HepG2 (cell line): Measurements from ENCODE around the gene FRMD3. TPM values are rescaled to one million over a fixed set of nuclear protein-coding genes. Genes with fewer than 3 reads are reported as not detected.

ENCODE experiments used
- ATAC-seq: fragments of 200-7000 bp; cut with Tn5 transposase; 3 replicates; pipeline ENCODE4 v1.9.1; 2020; ENCODE audit warnings: mild to moderate bottlenecking, moderate library complexity
- BruUV-seq: library from RNA; stranded (reverse); fragments of 400-500 nt; replicated peaks from 2 replicates; lab custom pipeline; 2021; lab: Mats Ljungman, UMichigan
- CTCF ChIA-PET: fragments of 300-600 bp; formaldehyde crosslinking; extraction: SDS; loops from one replicate; lab custom pipeline; 2021; ENCODE audit warnings: low total read pairs, inconsistent platforms, low intra/inter-chr PET ratio; lab: Yijun Ruan, JAX
- POLR2A ChIA-PET: fragments of 350-600 bp; sonication (Branson Sonifier 250); formaldehyde crosslinking; loops from one replicate; lab custom pipeline; 2020; ENCODE audit warnings: antibody characterized with exemption, inconsistent platforms; lab: Yijun Ruan, JAX
- DNase-seq: peaks from one replicate; pipeline ENCODE4 v3.0.0-alpha.2; 2015; ENCODE audit warnings: low spot score
- FAIRE-seq: peaks from 3 replicates; lab custom pipeline; 2011; peaks lifted over from hg19 to GRCh38; lab: Jason Lieb, UNC
- H2AFZ ChIP-seq: one replicate; pipeline ENCODE4 v1.6.1; 2011; ENCODE audit warnings: low read length, inconsistent platforms
- H3K27ac ChIP-seq: fragments of 300-600 bp; 3 replicates; pipeline ENCODE4 v1.8.0; 2011; ENCODE audit warnings: mixed run types, mild to moderate bottlenecking, mixed read lengths, low read length, inconsistent platforms; ENCODE audit not compliant: insufficient read depth; ENCODE audit errors: extremely low read length
- H3K27me3 ChIP-seq, 2 experiments: fragments of 200-600 bp in 1 of 2; 2 replicates in 1 of 2; 3 replicates in 1 of 2; pipeline versions ENCODE4 v1.6.0 to v1.8.0; 2011; ENCODE audit warnings: low read length in 2 of 2, mild to moderate bottlenecking in 2 of 2, moderate library complexity in 2 of 2, inconsistent platforms in 1 of 2; ENCODE audit not compliant: insufficient read depth in 2 of 2, control insufficient read depth in 1 of 2
- H3K36me3 ChIP-seq, 2 experiments: fragments of 200-600 bp in 1 of 2; replicated peaks in 1 of 2; 2 replicates in 1 of 2; 3 replicates in 1 of 2; pipeline versions ENCODE4 v1.5.1 to v1.8.0; 2011; ENCODE audit warnings: low read length in 2 of 2, inconsistent platforms in 1 of 2; ENCODE audit not compliant: insufficient read depth in 2 of 2, control insufficient read depth in 1 of 2
- H3K4me1 ChIP-seq: 2 replicates; pipeline ENCODE4 v1.5.1; 2012; ENCODE audit warnings: low read length, inconsistent platforms; ENCODE audit not compliant: insufficient read depth
- H3K4me2 ChIP-seq: 2 replicates; pipeline ENCODE4 v1.6.0; 2011; ENCODE audit warnings: low read depth, low read length, inconsistent platforms
- H3K4me3 ChIP-seq, 3 experiments: fragments of 200-600 bp in 1 of 3; sonication (generic), shearing (Covaris generic) in 1 of 3; replicated peaks in 1 of 3; 2 replicates each; pipeline ENCODE4 v1.5.1; 2011 to 2016; ENCODE audit warnings: low read length in 3 of 3, inconsistent platforms in 2 of 3, low read depth in 2 of 3, mild to moderate bottlenecking in 2 of 3, control low read depth in 1 of 3, mixed read lengths in 1 of 3; ENCODE audit not compliant: insufficient read depth in 1 of 3
- H3K79me2 ChIP-seq: one replicate; pipeline ENCODE4 v1.6.1; 2011; ENCODE audit warnings: low read length, inconsistent platforms; ENCODE audit not compliant: insufficient read depth
- H3K9ac ChIP-seq: 2 replicates; pipeline ENCODE4 v1.6.0; 2011; ENCODE audit warnings: mild to moderate bottlenecking, low read depth, low read length, inconsistent platforms; ENCODE audit not compliant: insufficient read depth
- H3K9me3 ChIP-seq: 2 replicates; pipeline ENCODE4 v1.5.1; 2012; ENCODE audit warnings: mild to moderate bottlenecking, low read length
- H4K20me1 ChIP-seq: 2 replicates; pipeline ENCODE4 v1.6.0; 2011; ENCODE audit warnings: inconsistent platforms, mild to moderate bottlenecking, low read length, moderate library complexity; ENCODE audit not compliant: insufficient read depth
- HNRNPUL1 ChIP-seq: fragments of 200-400 bp; formaldehyde crosslinking; IDR thresholded peaks from 2 replicates; pipeline ENCODE4 v1.6.1; 2017; ENCODE audit warnings: low read depth, mild to moderate bottlenecking, low read length, moderate library complexity
- HOXA3 ChIP-seq: sonication (generic); formaldehyde crosslinking; IDR thresholded peaks from 2 replicates; pipeline ENCODE4 v1.5.0; 2020; ENCODE audit warnings: missing genetic modification reagents
- IRX3 ChIP-seq: sonication (generic); formaldehyde crosslinking; IDR thresholded peaks from 2 replicates; pipeline ENCODE4 v1.8.1; 2023; ENCODE audit warnings: mild to moderate bottlenecking, low read depth, missing genetic modification reagents, borderline replicate concordance
- KLF6 ChIP-seq: IDR thresholded peaks from 2 replicates; pipeline ENCODE4 v1.8.0; 2016; ENCODE audit warnings: missing biosample characterization, missing genetic modification reagents
- NR2F1 ChIP-seq, 2 experiments: fragments of 450-650 bp in 1 of 2; formaldehyde crosslinking in 1 of 2; IDR thresholded peaks; 2 replicates each; pipeline versions ENCODE4 v1.5.0 to v1.6.1; 2016 to 2020; ENCODE audit warnings: mild to moderate bottlenecking in 1 of 2, missing compliant biosample characterization in 1 of 2, missing genetic modification reagents in 1 of 2, moderate library complexity in 1 of 2
- POGZ ChIP-seq: sonication (generic); formaldehyde crosslinking; IDR thresholded peaks from 2 replicates; pipeline ENCODE4 v1.4.0; 2020; ENCODE audit warnings: mild to moderate bottlenecking, missing genetic modification reagents
- TBX2 ChIP-seq: sonication (generic); formaldehyde crosslinking; IDR thresholded peaks from 2 replicates; pipeline ENCODE4 v1.5.0; 2020; ENCODE audit warnings: missing genetic modification reagents, mild to moderate bottlenecking, borderline replicate concordance
- ZNF17 ChIP-seq: sonication (generic); formaldehyde crosslinking; IDR thresholded peaks from 2 replicates; pipeline ENCODE4 v1.5.0; 2020; ENCODE audit warnings: mild to moderate bottlenecking, missing genetic modification reagents
- ZNF251 ChIP-seq: sonication (generic); formaldehyde crosslinking; IDR thresholded peaks from 2 replicates; pipeline ENCODE4 v1.9.0; 2021; ENCODE audit warnings: mild to moderate bottlenecking, missing genetic modification reagents
- ZNF282 ChIP-seq: fragments of 450-650 bp; IDR thresholded peaks from 2 replicates; pipeline ENCODE4 v1.6.1; 2018; ENCODE audit not compliant: partially characterized antibody
- ZNF431 ChIP-seq: sonication (generic); formaldehyde crosslinking; IDR thresholded peaks from 2 replicates; pipeline ENCODE4 v1.9.0; 2022; ENCODE audit warnings: missing genetic modification reagents, low read depth, mild to moderate bottlenecking, borderline replicate concordance
- ZNF547 ChIP-seq: sonication (generic); formaldehyde crosslinking; IDR thresholded peaks from 2 replicates; pipeline ENCODE4 v1.5.1; 2020; ENCODE audit warnings: mild to moderate bottlenecking, missing genetic modification reagents
- ZNF577 ChIP-seq: sonication (generic); formaldehyde crosslinking; IDR thresholded peaks from 2 replicates; pipeline ENCODE4 v1.4.0; 2020; ENCODE audit warnings: mild to moderate bottlenecking, low read depth, missing genetic modification reagents, borderline replicate concordance
- ZNF644 ChIP-seq: IDR thresholded peaks from 2 replicates; pipeline ENCODE4 v1.6.1; 2016; ENCODE audit warnings: low read depth
- ZNF652 ChIP-seq: IDR thresholded peaks from 2 replicates; pipeline ENCODE4 v1.6.1; 2016; ENCODE audit warnings: low read depth, borderline replicate concordance
- ZNF850 ChIP-seq: sonication (generic); formaldehyde crosslinking; conservative IDR thresholded peaks from 2 replicates; pipeline ENCODE4 v1.9.0; 2021; ENCODE audit warnings: mild to moderate bottlenecking, missing genetic modification reagents
- ZSCAN20 ChIP-seq: sonication (generic); formaldehyde crosslinking; IDR thresholded peaks from 2 replicates; pipeline ENCODE4 v1.4.0; 2020; ENCODE audit warnings: missing genetic modification reagents, mild to moderate bottlenecking, borderline replicate concordance
- WGBS: methylation state at CpG from one replicate; pipeline ENCODE4 v1.1.6; 2017; ENCODE audit warnings: low lambda C conversion rate; 5-methylcytosine and 5-hydroxymethylcytosine counted together
- in situ Hi-C: cut with HindIII; loops from 2 replicates; pipeline ENCODE4 v1.10.0; 2017; ENCODE audit warnings: low pct_unique_long_range_greater_than_20kb; ENCODE audit not compliant: extremely low pct_ligation_motif_present
- intact Hi-C: fragments of 100-400 bp; cut with micrococcal nuclease; formaldehyde crosslinking; loops from one replicate; pipeline ENCODE4 v1.10.0; 2022; ENCODE audit not compliant: unreplicated experiment
- polyA plus RNA-seq, 8 experiments: library from polyadenylated mRNA; depleted of rRNA in 3 of 8; stranded (reverse) in 7 of 8; unstranded in 1 of 8; fragments of >200 nt; fragmentation: Illumina TruSeq in 4 of 8; extraction: Trizol in 4 of 8; gene quantifications; 2 replicates each; pipeline versions ENCODE4 v1.2.1 to v1.2.3, GENCODE V29; 2011 to 2016; ENCODE audit warnings: low read depth in 4 of 8, missing spikeins in 1 of 8, mixed read lengths in 1 of 8; ENCODE audit not compliant: insufficient read depth in 1 of 8
- total RNA-seq, 5 experiments: library from RNA; depleted of rRNA; stranded (reverse); fragments of >200 nt; fragmentation: Illumina TruSeq; extraction: Trizol; gene quantifications; 2 replicates each; pipeline ENCODE4 v1.2.3, GENCODE V29; 2016; ENCODE audit warnings: low read depth in 1 of 5
- TF ChIP-seq, protein P1 (sequence below): sonication (generic); formaldehyde crosslinking; conservative IDR thresholded peaks from 2 replicates; pipeline ENCODE4 v1.4.0; 2020; ENCODE audit warnings: missing genetic modification reagents
- TF ChIP-seq, protein P2 (sequence below): sonication (generic); formaldehyde crosslinking; IDR thresholded peaks from 2 replicates; pipeline ENCODE4 v1.5.0; 2020; ENCODE audit warnings: missing genetic modification reagents

Gene FRMD3
- total and polyA plus RNA-seq, 2 of the 13 experiments (the other 11 are each of a cell fraction or from before 2014, with no cell fraction given) = 3.2 to 7.7 TPM

DNA sequence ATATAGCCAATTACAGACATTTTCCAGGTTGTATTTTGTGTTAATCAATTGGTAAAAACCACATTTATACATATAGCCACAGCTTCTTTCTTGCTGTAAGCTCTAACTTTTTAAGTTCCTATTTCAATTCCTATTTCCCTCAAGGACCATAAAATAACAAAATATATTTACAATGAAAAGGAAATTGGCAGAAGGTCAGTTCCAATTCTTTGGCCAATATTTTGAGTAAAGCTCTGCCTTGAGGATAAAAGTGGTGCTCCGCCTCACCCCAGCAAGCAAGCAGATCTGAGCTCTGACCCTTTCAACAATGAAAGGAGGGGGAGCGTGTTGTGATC lies 271.9 kb downstream of the FRMD3 start:
- Histone ChIP-seq H3K9me3 (no peaks in the 10 kb centered on the region), H3K79me2 (no peaks in the 10 kb centered on the region), H3K4me2 (peak overlapping the region; percentile 47), H3K36me3 (0 out of 5 replicates have a peak, but pooled peaks cover 0 to 5% of the 10 kb centered on the region in 2 experiments), H2AFZ (no peak overlapping the region), H3K27me3 (no peaks in the 10 kb centered on the region), H3K4me3 (no peak overlapping the region), H3K27ac (peak overlapping the region; percentile 40), H4K20me1 (no peaks in the 10 kb centered on the region), H3K9ac (no peak overlapping the region), H3K4me1 (peaks cover 28% of the 10 kb centered on the region)
- 38% methylated on average over 2 of the region's 2 CpGs for WGBS
- in situ Hi-C loops = no loop called here
- ATAC-seq = no peak
- DNase-seq = no peak
- POLR2A ChIA-PET = no interaction called here
- no peak for FAIRE-seq
- CTCF ChIA-PET = no interaction called here
- intact Hi-C loops = no loop called here
- no TSS peak for BruUV-seq
- TF ChIP-seq TBX2 (no peak), ZNF282 (no peak), ZNF17 (CRISPR knock-in tag) (no peak), ZNF251 (no peak), ZNF644 (CRISPR knock-in tag) (no peak), POGZ (CRISPR knock-in tag) (no peak), ZNF850 (CRISPR knock-in tag) (no peak), ZNF577 (no peak), NR2F1 (CRISPR knock-in tag; IDR thresholded peaks at IDR 0.05) (no peak), HNRNPUL1 (no peak), HOXA3 (no peak), ZNF547 (CRISPR knock-in tag) (no peak)
- TF ChIP-seq, all 625 proteins: peak for 0

DNA sequence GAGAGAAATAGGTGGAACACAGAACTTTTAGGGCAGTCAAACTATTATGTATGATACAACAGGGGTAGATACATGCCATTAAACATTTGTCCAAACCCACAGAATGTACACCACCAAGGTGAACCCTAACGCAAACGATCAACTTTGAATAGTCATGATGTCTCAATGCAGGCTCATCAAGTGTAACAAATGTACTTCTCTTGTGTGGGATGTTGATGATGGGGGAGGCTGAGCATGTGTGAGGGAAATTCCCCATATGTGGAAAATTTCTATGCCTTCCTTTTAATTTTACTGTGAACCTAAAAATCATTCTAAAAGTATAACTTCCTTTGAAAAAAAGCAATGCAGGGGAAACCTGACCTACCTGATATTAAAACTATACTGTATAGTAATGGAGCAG lies 273.9 kb downstream of the FRMD3 start:
- DNase-seq (no peak), ATAC-seq (no peak), FAIRE-seq (no peak)
- no peaks in the 10 kb centered on the region for H3K79me2 ChIP-seq
- no peaks in the 10 kb centered on the region for H3K27me3 ChIP-seq
- intact Hi-C loops = no loop called here
- no peak overlapping the region for H3K9ac ChIP-seq
- H3K4me2 ChIP-seq = no peak overlapping the region
- no peak overlapping the region for H2AFZ ChIP-seq
- H3K4me1 ChIP-seq = peaks cover 28% of the 10 kb centered on the region
- ChIA-PET CTCF (no interaction called here), POLR2A (no interaction called here)
- no peaks in the 10 kb centered on the region for H3K9me3 ChIP-seq
- H3K36me3 ChIP-seq = 0 out of 5 replicates have a peak, but pooled peaks cover 0 to 5% of the 10 kb centered on the region in 2 experiments
- no peak overlapping the region for H3K27ac ChIP-seq
- in situ Hi-C loops = no loop called here
- H3K4me3 ChIP-seq = no peak overlapping the region
- BruUV-seq = no TSS peak
- H4K20me1 ChIP-seq = no peaks in the 10 kb centered on the region
- 88% methylated on average over 2 of the region's 2 CpGs for WGBS
- TF ChIP-seq IRX3 (CRISPR knock-in tag) (no peak), KLF6 (CRISPR knock-in tag) (no peak), ZNF652 (CRISPR knock-in tag) (no peak), ZSCAN20 (CRISPR knock-in tag) (no peak), ZNF431 (no peak)
- TF ChIP-seq, protein P1, sequence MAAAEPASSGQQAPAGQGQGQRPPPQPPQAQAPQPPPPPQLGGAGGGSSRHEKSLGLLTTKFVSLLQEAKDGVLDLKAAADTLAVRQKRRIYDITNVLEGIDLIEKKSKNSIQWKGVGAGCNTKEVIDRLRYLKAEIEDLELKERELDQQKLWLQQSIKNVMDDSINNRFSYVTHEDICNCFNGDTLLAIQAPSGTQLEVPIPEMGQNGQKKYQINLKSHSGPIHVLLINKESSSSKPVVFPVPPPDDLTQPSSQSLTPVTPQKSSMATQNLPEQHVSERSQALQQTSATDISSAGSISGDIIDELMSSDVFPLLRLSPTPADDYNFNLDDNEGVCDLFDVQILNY = no peak
- TF ChIP-seq, protein P2, sequence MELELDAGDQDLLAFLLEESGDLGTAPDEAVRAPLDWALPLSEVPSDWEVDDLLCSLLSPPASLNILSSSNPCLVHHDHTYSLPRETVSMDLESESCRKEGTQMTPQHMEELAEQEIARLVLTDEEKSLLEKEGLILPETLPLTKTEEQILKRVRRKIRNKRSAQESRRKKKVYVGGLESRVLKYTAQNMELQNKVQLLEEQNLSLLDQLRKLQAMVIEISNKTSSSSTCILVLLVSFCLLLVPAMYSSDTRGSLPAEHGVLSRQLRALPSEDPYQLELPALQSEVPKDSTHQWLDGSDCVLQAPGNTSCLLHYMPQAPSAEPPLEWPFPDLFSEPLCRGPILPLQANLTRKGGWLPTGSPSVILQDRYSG (CRISPR knock-in tag) = no peak
